H1 (cell line): ENCODE data around the gene CST7. TPM values are rescaled to one million over a fixed set of nuclear protein-coding genes. Genes with fewer than 3 reads are reported as not detected.

ENCODE experiments used
- CTCF ChIA-PET: fragments of 300-600 bp; sonication (Branson Sonifier 250); formaldehyde crosslinking; loops from one replicate; lab custom pipeline; 2021; ENCODE audit not compliant: partially characterized antibody; lab: Charles Lee
- POLR2A ChIA-PET: fragments of 300-600 bp; sonication (Branson Sonifier 250); formaldehyde crosslinking; loops from one replicate; lab custom pipeline; 2021; ENCODE audit warnings: inconsistent platforms; ENCODE audit not compliant: partially characterized antibody; lab: Charles Lee
- DNase-seq, 2 experiments: peaks; one replicate each; pipeline versions ENCODE4 v3.0.0 to v3.0.0-alpha.2; 2010 to 2022; ENCODE audit warnings: low spot score in 2 of 2, low read depth in 1 of 2, mixed read lengths in 1 of 2
- FAIRE-seq: peaks from 2 replicates; lab custom pipeline; 2011; peaks lifted over from hg19 to GRCh38; lab: Jason Lieb, UNC
- H2AFZ ChIP-seq: 2 replicates; pipeline ENCODE4 v1.8.1; 2012; ENCODE audit warnings: low read length, inconsistent platforms
- H2AK5ac ChIP-seq: 2 replicates; pipeline ENCODE4 v1.6.1; 2013; ENCODE audit warnings: low read depth, low read length
- H2BK120ac ChIP-seq: replicated peaks from 2 replicates; pipeline ENCODE3; 2013; ENCODE audit warnings: low read depth, low read length, inconsistent platforms
- H2BK12ac ChIP-seq: 2 replicates; pipeline ENCODE4 v1.6.1; 2013; ENCODE audit warnings: low read depth, low read length
- H2BK15ac ChIP-seq: 2 replicates; pipeline ENCODE4 v1.6.1; 2013; ENCODE audit warnings: low read length
- H2BK20ac ChIP-seq: 2 replicates; pipeline ENCODE4 v1.6.1; 2013; ENCODE audit warnings: low read length
- H2BK5ac ChIP-seq: 2 replicates; pipeline ENCODE4 v1.6.1; 2013; ENCODE audit warnings: low read depth, low read length
- H3K14ac ChIP-seq: 2 replicates; pipeline ENCODE4 v1.6.1; 2013; ENCODE audit warnings: inconsistent platforms; ENCODE audit not compliant: insufficient read length
- H3K18ac ChIP-seq: 2 replicates; pipeline ENCODE4 v1.6.1; 2013; ENCODE audit warnings: low read length; ENCODE audit errors: extremely low read depth
- H3K23ac ChIP-seq: 2 replicates; pipeline ENCODE4 v1.6.1; 2013; ENCODE audit warnings: inconsistent platforms; ENCODE audit not compliant: insufficient read length
- H3K23me2 ChIP-seq: 2 replicates; pipeline ENCODE4 v1.6.1; 2013; ENCODE audit warnings: low read depth, low read length
- H3K27ac ChIP-seq: 2 replicates; pipeline ENCODE4 v1.6.1; 2011; ENCODE audit warnings: low read depth, low read length, inconsistent platforms
- H3K27me3 ChIP-seq, 4 experiments: replicated peaks in 1 of 4; 1 replicate in 1 of 4; 2 replicates in 3 of 4; pipeline versions ENCODE4 v1.6.1 to v1.8.1; 2011 to 2013; ENCODE audit warnings: low read length in 3 of 4, mild to moderate bottlenecking in 3 of 4, inconsistent platforms in 2 of 4, mixed read lengths in 2 of 4, moderate library complexity in 1 of 4; ENCODE audit not compliant: control insufficient read depth in 3 of 4, insufficient read depth in 3 of 4; ENCODE audit errors: extremely low read depth in 1 of 4
- H3K36me3 ChIP-seq, 4 experiments: 2 replicates each; pipeline versions ENCODE4 v1.6.1 to v1.8.1; 2011 to 2013; ENCODE audit warnings: mild to moderate bottlenecking in 4 of 4, low read length in 3 of 4, moderate library complexity in 2 of 4, control low read depth in 1 of 4, inconsistent platforms in 1 of 4; ENCODE audit not compliant: insufficient read depth in 4 of 4, control insufficient read depth in 2 of 4
- H3K4ac ChIP-seq: replicated peaks from 2 replicates; pipeline ENCODE3; 2013; ENCODE audit warnings: low read length, low read depth, mixed read lengths, inconsistent platforms; ENCODE audit not compliant: insufficient read length
- H3K4me1 ChIP-seq, 4 experiments: replicated peaks in 1 of 4; 1 replicate in 1 of 4; 2 replicates in 3 of 4; pipeline versions ENCODE4 v1.6.1 to v1.8.1; 2011 to 2013; ENCODE audit warnings: low read length in 3 of 4, inconsistent platforms in 2 of 4, mixed read lengths in 1 of 4; ENCODE audit not compliant: insufficient read depth in 4 of 4, control insufficient read depth in 3 of 4
- H3K4me2 ChIP-seq, 2 experiments: 2 replicates each; pipeline versions ENCODE4 v1.6.1 to v1.8.1; 2011 to 2013; ENCODE audit warnings: low read depth in 2 of 2, low read length in 2 of 2, control low read depth in 1 of 2, inconsistent platforms in 1 of 2, mild to moderate bottlenecking in 1 of 2; ENCODE audit not compliant: insufficient read depth in 1 of 2
- H3K4me3 ChIP-seq, 4 experiments: fragments of 200-600, 300-600 bp in 1 of 4; sonication (generic), shearing (Covaris generic), sonication (Bioruptor Twin) in 1 of 4; 2 replicates each; pipeline versions ENCODE4 v1.5.1 to v1.8.1; 2011 to 2016; ENCODE audit warnings: low read length in 4 of 4, low read depth in 3 of 4, control low read depth in 2 of 4, inconsistent platforms in 2 of 4, mild to moderate bottlenecking in 2 of 4, mixed read lengths in 1 of 4, moderate library complexity in 1 of 4; ENCODE audit not compliant: insufficient read depth in 2 of 4; ENCODE audit errors: extremely low read depth in 1 of 4
- H3K56ac ChIP-seq: replicated peaks from 2 replicates; pipeline ENCODE3; 2013; ENCODE audit warnings: low read depth, mild to moderate bottlenecking, mixed read lengths, low read length, inconsistent platforms; ENCODE audit not compliant: insufficient read length
- H3K79me1 ChIP-seq: 2 replicates; pipeline ENCODE4 v1.6.1; 2013; ENCODE audit warnings: low read depth, low read length, control low read depth
- H3K79me2 ChIP-seq, 2 experiments: 2 replicates each; pipeline versions ENCODE4 v1.6.1 to v1.8.1; 2012 to 2013; ENCODE audit warnings: low read length in 2 of 2, mild to moderate bottlenecking in 2 of 2, inconsistent platforms in 1 of 2; ENCODE audit not compliant: insufficient read depth in 2 of 2, control insufficient read depth in 1 of 2
- H3K9ac ChIP-seq, 4 experiments: replicated peaks in 1 of 4; 1 replicate in 1 of 4; 2 replicates in 3 of 4; pipeline versions ENCODE4 v1.6.1 to v1.8.1; 2011 to 2013; ENCODE audit warnings: low read depth in 3 of 4, low read length in 3 of 4, control low read depth in 2 of 4, mild to moderate bottlenecking in 2 of 4, moderate library complexity in 2 of 4, inconsistent platforms in 1 of 4; ENCODE audit errors: extremely low read depth in 1 of 4
- H3K9me3 ChIP-seq, 2 experiments: 2 replicates each; pipeline versions ENCODE4 v1.6.1 to v1.8.1; 2012 to 2013; ENCODE audit warnings: mild to moderate bottlenecking in 2 of 2, moderate library complexity in 2 of 2, control low read depth in 1 of 2, inconsistent platforms in 1 of 2, low read depth in 1 of 2, low read length in 1 of 2, mixed read lengths in 1 of 2; ENCODE audit not compliant: insufficient read depth in 2 of 2
- H4K20me1 ChIP-seq, 2 experiments: replicated peaks in 1 of 2; 2 replicates each; pipeline versions ENCODE3 to v1.8.1; 2011 to 2013; ENCODE audit warnings: inconsistent platforms in 2 of 2, low read length in 2 of 2, mild to moderate bottlenecking in 1 of 2; ENCODE audit not compliant: insufficient read depth in 2 of 2, control insufficient read depth in 1 of 2
- H4K5ac ChIP-seq: 2 replicates; pipeline ENCODE4 v1.6.1; 2013; ENCODE audit warnings: low read length, low read depth, mixed read lengths, inconsistent platforms; ENCODE audit not compliant: insufficient read length
- H4K8ac ChIP-seq: 2 replicates; pipeline ENCODE4 v1.8.0; 2013; ENCODE audit warnings: mild to moderate bottlenecking, moderate library complexity, low read length, inconsistent platforms; ENCODE audit not compliant: insufficient read depth; ENCODE audit errors: extremely low read depth
- H4K91ac ChIP-seq: replicated peaks from 2 replicates; pipeline ENCODE3; 2013; ENCODE audit warnings: low read length, mixed read lengths, inconsistent platforms; ENCODE audit not compliant: insufficient read length
- WGBS, 2 experiments: shearing (Covaris generic) in 1 of 2; methylation state at CpG; one replicate each; pipeline versions ENCODE4 v1.1.6 to v1.1.7; 2013 to 2015; ENCODE audit warnings: low lambda C conversion rate in 2 of 2, mixed read lengths in 2 of 2, inconsistent platforms in 1 of 2, low coverage in 1 of 2, missing lambda C conversion rate in 1 of 2; ENCODE audit not compliant: insufficient replicate concordance in 2 of 2, insufficient coverage in 1 of 2, insufficient read length in 1 of 2; ENCODE audit errors: extremely low coverage in 1 of 2, missing lambda C conversion rate in 1 of 2; 5-methylcytosine and 5-hydroxymethylcytosine counted together
- polyA plus RNA-seq, 7 experiments: library from polyadenylated mRNA; depleted of rRNA in 3 of 7; stranded (reverse) in 5 of 7; unstranded in 2 of 7; fragments of >200 nt in 5 of 7; fragments of 200-250 nt in 2 of 7; gene quantifications; 1 replicate in 5 of 7; 2 replicates in 1 of 7; 4 replicates in 1 of 7; pipeline versions ENCODE4 v1.2.1 to v1.2.3, GENCODE V29; 2011 to 2013; ENCODE audit warnings: missing spikeins in 2 of 7, mixed read lengths in 2 of 7
- total RNA-seq: library from RNA; stranded (reverse); fragmentation: NEBNext Ultra II Directional; extraction: Animal tissue kit (Norgen Biotek cat#: 25700); gene quantifications from 2 replicates; pipeline ENCODE4 v1.2.1, GENCODE V29; 2021

CST7 gene
- total and polyA plus RNA-seq, 2 of the 8 experiments (the other 6 are each of a cell fraction or from before 2014, with no cell fraction given) = not detected

DNA sequence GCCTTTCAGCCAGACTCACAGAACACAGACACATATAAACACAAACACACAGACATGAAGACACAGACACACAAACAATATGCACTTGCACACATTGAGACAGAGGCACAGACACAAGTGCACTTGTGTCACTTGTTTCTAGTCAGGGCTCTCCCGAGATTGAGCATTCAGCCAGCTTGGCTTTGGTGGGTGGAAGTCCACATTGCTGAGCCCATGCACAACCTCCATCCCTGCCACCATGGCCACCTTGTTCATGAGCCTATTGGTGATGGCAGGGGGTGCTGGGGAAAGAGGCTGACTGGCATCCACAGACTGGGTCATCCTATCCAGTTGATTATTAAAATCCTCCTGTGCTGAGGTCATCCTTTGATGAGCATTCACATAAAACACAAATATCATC, 11.5 kb upstream of the CST7 start:
- H3K79me1 ChIP-seq = no peaks in the 10 kb centered on the region
- no peak overlapping the region for H4K8ac ChIP-seq
- no peaks in the 10 kb centered on the region for H4K20me1 ChIP-seq
- no peak overlapping the region for H3K4me2 ChIP-seq
- H3K9ac ChIP-seq = no peak overlapping the region
- H3K27ac ChIP-seq = no peak overlapping the region
- H2BK120ac ChIP-seq = no peak overlapping the region
- no peak overlapping the region for H3K14ac ChIP-seq
- H3K36me3 ChIP-seq = no peaks in the 10 kb centered on the region
- no peak overlapping the region for H3K18ac ChIP-seq
- no peak overlapping the region for H2BK5ac ChIP-seq
- H3K9me3 ChIP-seq = peaks cover 8 to 19% of the 10 kb centered on the region in 2 experiments; a peak in 3 of 4 replicates
- no peak overlapping the region for H4K91ac ChIP-seq
- DNase-seq = no peak
- H3K4me1 ChIP-seq = no peaks in the 10 kb centered on the region
- H2BK20ac ChIP-seq = no peak overlapping the region
- H2BK12ac ChIP-seq = no peak overlapping the region
- H2BK15ac ChIP-seq = no peak overlapping the region
- H2AFZ ChIP-seq = no peak overlapping the region
- no peak overlapping the region for H3K4ac ChIP-seq
- no peaks in the 10 kb centered on the region for H3K27me3 ChIP-seq
- no peak for FAIRE-seq
- no peak overlapping the region for H3K4me3 ChIP-seq
- CTCF ChIA-PET = no interaction called here
- H4K5ac ChIP-seq = no peak overlapping the region
- no peak overlapping the region for H3K23ac ChIP-seq
- H3K23me2 ChIP-seq = no peaks in the 10 kb centered on the region
- POLR2A ChIA-PET = no interaction called here
- no peak overlapping the region for H3K56ac ChIP-seq
- H2AK5ac ChIP-seq = no peak overlapping the region
- no peaks in the 10 kb centered on the region for H3K79me2 ChIP-seq
- 64% methylated on average over 1 of the region's 1 CpG; no CpG with 5 or more reads in 1 of the 2 experiments for WGBS, 2 experiments
